ENCODE measurements around the gene CYTH1.

DNA sequence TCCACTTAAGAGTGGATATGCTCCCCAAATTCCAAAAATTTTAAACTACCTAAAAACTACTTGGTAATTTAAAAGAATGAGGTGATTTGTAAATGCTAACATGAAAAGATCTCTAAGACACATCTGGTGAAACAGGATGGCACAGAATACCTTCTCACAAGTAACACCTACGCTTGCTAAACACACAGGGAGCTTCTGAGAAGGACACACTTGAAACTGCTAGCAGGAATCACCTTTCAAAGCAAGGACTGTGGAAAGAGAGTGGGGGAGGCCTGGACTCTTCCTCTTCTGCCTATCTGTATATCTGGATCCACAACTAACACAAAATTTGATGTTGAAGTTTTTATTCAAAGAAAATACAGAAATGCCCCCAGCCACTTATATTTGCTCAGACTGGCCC is 52.4 kb downstream of the CYTH1 start:
- TF ChIP-seq, protein P1, sequence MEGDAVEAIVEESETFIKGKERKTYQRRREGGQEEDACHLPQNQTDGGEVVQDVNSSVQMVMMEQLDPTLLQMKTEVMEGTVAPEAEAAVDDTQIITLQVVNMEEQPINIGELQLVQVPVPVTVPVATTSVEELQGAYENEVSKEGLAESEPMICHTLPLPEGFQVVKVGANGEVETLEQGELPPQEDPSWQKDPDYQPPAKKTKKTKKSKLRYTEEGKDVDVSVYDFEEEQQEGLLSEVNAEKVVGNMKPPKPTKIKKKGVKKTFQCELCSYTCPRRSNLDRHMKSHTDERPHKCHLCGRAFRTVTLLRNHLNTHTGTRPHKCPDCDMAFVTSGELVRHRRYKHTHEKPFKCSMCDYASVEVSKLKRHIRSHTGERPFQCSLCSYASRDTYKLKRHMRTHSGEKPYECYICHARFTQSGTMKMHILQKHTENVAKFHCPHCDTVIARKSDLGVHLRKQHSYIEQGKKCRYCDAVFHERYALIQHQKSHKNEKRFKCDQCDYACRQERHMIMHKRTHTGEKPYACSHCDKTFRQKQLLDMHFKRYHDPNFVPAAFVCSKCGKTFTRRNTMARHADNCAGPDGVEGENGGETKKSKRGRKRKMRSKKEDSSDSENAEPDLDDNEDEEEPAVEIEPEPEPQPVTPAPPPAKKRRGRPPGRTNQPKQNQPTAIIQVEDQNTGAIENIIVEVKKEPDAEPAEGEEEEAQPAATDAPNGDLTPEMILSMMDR (IDR thresholded peaks at IDR 0.05 in 8 of 11, conservative IDR thresholded peaks at IDR 0.05 in 3 of 11), result no peak
- no peak for TF ChIP-seq POLR2A (IDR thresholded peaks at IDR 0.05)

Data from spleen (tissue), 7 donors.